Smooth muscle cell (in vitro differentiated cells): ENCODE measurements around the gene MAG. TPM values are rescaled to one million over a fixed set of nuclear protein-coding genes. Genes with fewer than 3 reads are reported as not detected.

Source experiments
- DNase-seq: peaks from one replicate; lab custom pipeline; 2025; ENCODE audit not compliant: unreplicated experiment; lab: John Stamatoyannopoulos, UW
- H2AFZ ChIP-seq: fragments of 200-600 bp; sonication (generic); 2 replicates; pipeline ENCODE4 v1.6.0; 2016; ENCODE audit warnings: antibody characterized with exemption, low read depth, mild to moderate bottlenecking
- H3F3A ChIP-seq: fragments of 200-600 bp; sonication (generic); 2 replicates; pipeline ENCODE4 v1.6.0; 2017; ENCODE audit warnings: antibody characterized with exemption, low read depth
- H3K27ac ChIP-seq: fragments of 200-600 bp; sonication (generic); 2 replicates; pipeline ENCODE4 v1.5.1; 2016; ENCODE audit warnings: low read depth, mild to moderate bottlenecking
- H3K27me3 ChIP-seq: fragments of 200-600 bp; sonication (generic); 2 replicates; pipeline ENCODE4 v1.6.1; 2016; ENCODE audit warnings: low read depth, mild to moderate bottlenecking
- H3K36me3 ChIP-seq: fragments of 200-600 bp; sonication (generic); 2 replicates; pipeline ENCODE4 v1.5.1; 2016; ENCODE audit warnings: low read depth
- H3K4me1 ChIP-seq: fragments of 200-600 bp; sonication (generic); 2 replicates; pipeline ENCODE4 v1.5.1; 2016; ENCODE audit warnings: low read depth
- H3K4me2 ChIP-seq: fragments of 200-600 bp; sonication (generic); 2 replicates; pipeline ENCODE4 v1.6.0; 2016; ENCODE audit warnings: mild to moderate bottlenecking
- H3K4me3 ChIP-seq: fragments of 200-600 bp; sonication (generic); 2 replicates; pipeline ENCODE4 v1.5.1; 2016; ENCODE audit warnings: mild to moderate bottlenecking
- H3K79me2 ChIP-seq: fragments of 200-600 bp; sonication (generic); 2 replicates; pipeline ENCODE4 v1.6.0; 2016; ENCODE audit warnings: low read depth, mild to moderate bottlenecking
- H3K9ac ChIP-seq: fragments of 200-600 bp; sonication (generic); 2 replicates; pipeline ENCODE4 v1.6.0; 2016; ENCODE audit warnings: low read depth
- H3K9me3 ChIP-seq: fragments of 200-600 bp; sonication (generic); replicated peaks from 2 replicates; pipeline ENCODE4 v1.5.1; 2016; ENCODE audit warnings: low read depth
- H4K20me1 ChIP-seq: fragments of 200-600 bp; sonication (generic); 2 replicates; pipeline ENCODE4 v1.6.0; 2016; ENCODE audit warnings: low read depth
- CTCF ChIP-seq: fragments of 200-600 bp; sonication (generic); IDR thresholded peaks from 2 replicates; pipeline ENCODE4 v1.5.1; 2017; ENCODE audit warnings: borderline replicate concordance, mild to moderate bottlenecking, antibody characterized with exemption; ENCODE audit not compliant: insufficient read depth, poor library complexity, severe bottlenecking
- WGBS: methylation state at CpG from one replicate; pipeline ENCODE4 v1.1.7; 2016; ENCODE audit warnings: low lambda C conversion rate; 5-methylcytosine and 5-hydroxymethylcytosine counted together
- polyA plus RNA-seq: library from polyadenylated mRNA; unstranded; fragments of >200 nt; fragmentation: Nextera tagmentation; extraction: Ambion mirVana; gene quantifications from 2 replicates; pipeline ENCODE4 v1.2.1, GENCODE V29; 2016
- total RNA-seq: library from RNA; depleted of rRNA; stranded (reverse); fragments of >200 nt; gene quantifications from 2 replicates; pipeline ENCODE4 v1.2.3, GENCODE V29; 2014

Gene MAG
- total and polyA plus RNA-seq, 2 experiments from 2014 or later, result not detected

DNA sequence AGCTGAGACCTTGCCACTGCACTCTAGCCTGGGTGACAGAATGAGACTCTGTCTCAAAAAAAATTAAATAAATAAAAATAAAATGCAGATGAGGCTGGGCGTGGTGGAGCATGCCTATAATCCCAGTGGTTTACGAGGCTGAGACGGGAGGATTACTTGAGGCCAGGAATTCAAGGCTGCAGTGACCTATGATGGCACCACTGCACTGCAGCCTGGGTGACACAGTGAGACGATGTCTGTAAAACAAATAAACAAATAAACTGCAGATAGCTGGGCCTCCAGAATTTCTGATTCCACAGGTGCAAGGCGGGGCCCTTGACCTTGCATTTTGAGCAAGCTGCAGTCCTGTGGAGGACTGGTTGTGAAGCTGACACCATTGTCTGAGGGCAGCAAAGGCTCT is 3.1 kb upstream of the MAG start:
- Histone ChIP-seq H3K4me3 (no peak overlapping the region), H3K9ac (no peak overlapping the region), H3K27ac (no peak overlapping the region), H3K9me3 (no peaks in the 10 kb centered on the region), H3K36me3 (no peaks in the 10 kb centered on the region), H3K79me2 (no peaks in the 10 kb centered on the region), H3F3A (no peaks in the 10 kb centered on the region), H2AFZ (no peak overlapping the region), H3K27me3 (no peaks in the 10 kb centered on the region), H4K20me1 (no peaks in the 10 kb centered on the region), H3K4me1 (no peaks in the 10 kb centered on the region), H3K4me2 (no peak overlapping the region)
- WGBS, result 61% methylated on average over 5 of the region's 5 CpGs
- DNase-seq, result no peak
- TF ChIP-seq CTCF, result no peak

GRCh38 chr19:35290381-35291127 is 1.4 kb upstream of the MAG start:
- 78% methylated on average over 20 of the region's 20 CpGs for WGBS
- TF ChIP-seq CTCF, result no peak
- no peak overlapping the region for H3K4me2 ChIP-seq
- no peaks in the 10 kb centered on the region for H3F3A ChIP-seq
- no peak overlapping the region for H2AFZ ChIP-seq
- DNase-seq, result no peak
- H4K20me1 ChIP-seq, result no peaks in the 10 kb centered on the region
- no peaks in the 10 kb centered on the region for H3K27me3 ChIP-seq
- H3K79me2 ChIP-seq, result no peaks in the 10 kb centered on the region
- H3K4me3 ChIP-seq, result no peak overlapping the region
- no peaks in the 10 kb centered on the region for H3K4me1 ChIP-seq
- H3K9me3 ChIP-seq, result no peaks in the 10 kb centered on the region
- H3K36me3 ChIP-seq, result no peaks in the 10 kb centered on the region
- no peak overlapping the region for H3K9ac ChIP-seq
- H3K27ac ChIP-seq, result no peak overlapping the region

GRCh38 chr19:35291259-35291658 is 702 bp upstream of the MAG start:
- Histone ChIP-seq H3K4me1 (no peaks in the 10 kb centered on the region), H3K36me3 (no peaks in the 10 kb centered on the region), H3F3A (no peaks in the 10 kb centered on the region), H3K9ac (no peak overlapping the region), H3K9me3 (no peaks in the 10 kb centered on the region), H2AFZ (no peak overlapping the region), H3K27ac (no peak overlapping the region), H3K27me3 (no peaks in the 10 kb centered on the region), H3K4me3 (no peak overlapping the region), H4K20me1 (no peaks in the 10 kb centered on the region), H3K79me2 (no peaks in the 10 kb centered on the region), H3K4me2 (no peak overlapping the region)
- WGBS, result 78% methylated on average over 6 of the region's 6 CpGs
- DNase-seq, result no peak
- TF ChIP-seq CTCF, result no peak
